HepG2 (cell line): Measurements from ENCODE around the gene ADAM10. TPM values are rescaled to one million over a fixed set of nuclear protein-coding genes. Genes with fewer than 3 reads are reported as not detected.
A peak's percentile ranks its signal among the peaks of the same experiment; 100 is the strongest.

Experiments used
- ARNT ChIP-seq: fragments of 450-650 bp; IDR thresholded peaks from 2 replicates; pipeline ENCODE4 v1.6.1; 2017
- CREM ChIP-seq, 2 experiments: sonication (generic) in 1 of 2; formaldehyde crosslinking in 1 of 2; IDR thresholded peaks; 2 replicates each; pipeline versions ENCODE4 v1.4.0 to v1.6.1; 2016 to 2020; ENCODE audit warnings: antibody characterized with exemption in 1 of 2, mild to moderate bottlenecking in 1 of 2, missing genetic modification reagents in 1 of 2
- KDM5B ChIP-seq: sonication (generic); formaldehyde crosslinking; IDR thresholded peaks from 2 replicates; pipeline ENCODE4 v1.4.0; 2020; ENCODE audit warnings: missing genetic modification reagents, mild to moderate bottlenecking, borderline replicate concordance
- KLF16 ChIP-seq, 2 experiments: sonication (generic) in 1 of 2; formaldehyde crosslinking in 1 of 2; IDR thresholded peaks; 2 replicates each; pipeline versions ENCODE4 v1.6.1 to v1.8.0; 2016 to 2023; ENCODE audit warnings: missing genetic modification reagents in 2 of 2, missing compliant biosample characterization in 1 of 2
- MTF1 ChIP-seq: sonication (generic); formaldehyde crosslinking; IDR thresholded peaks from 2 replicates; pipeline ENCODE4 v1.5.0; 2020; ENCODE audit warnings: missing genetic modification reagents
- NAIF1 ChIP-seq: sonication (generic); formaldehyde crosslinking; IDR thresholded peaks from 2 replicates; pipeline ENCODE4 v1.5.0; 2020; ENCODE audit warnings: mild to moderate bottlenecking, missing genetic modification reagents, borderline replicate concordance
- NFRKB ChIP-seq: fragments of 450-650 bp; IDR thresholded peaks from 2 replicates; pipeline ENCODE4 v1.6.1; 2017
- PPARG ChIP-seq: conservative IDR thresholded peaks from 2 replicates; pipeline ENCODE4 v1.6.1; 2016; ENCODE audit warnings: missing biosample characterization, missing genetic modification reagents
- RFX1 ChIP-seq: fragments of 450-650 bp; IDR thresholded peaks from 2 replicates; pipeline ENCODE4 v1.6.1; 2017
- RORA ChIP-seq: sonication (generic); formaldehyde crosslinking; IDR thresholded peaks from 2 replicates; pipeline ENCODE4 v1.5.0; 2020; ENCODE audit warnings: mild to moderate bottlenecking, missing genetic modification reagents, moderate library complexity
- SMAD1 ChIP-seq: sonication (generic); formaldehyde crosslinking; IDR thresholded peaks from 2 replicates; pipeline ENCODE4 v1.4.0; 2020; ENCODE audit warnings: missing genetic modification reagents, low read depth, mild to moderate bottlenecking, borderline replicate concordance
- SPEN ChIP-seq: sonication (generic); formaldehyde crosslinking; IDR thresholded peaks from 2 replicates; pipeline ENCODE4 v1.5.1; 2020; ENCODE audit warnings: low read depth, mild to moderate bottlenecking, missing genetic modification reagents
- SRF ChIP-seq: IDR thresholded peaks from 2 replicates; pipeline ENCODE4 v1.6.1; 2011; ENCODE audit warnings: mild to moderate bottlenecking, low read depth, low read length, moderate library complexity
- YEATS2 ChIP-seq: sonication (generic); formaldehyde crosslinking; IDR thresholded peaks from 2 replicates; pipeline ENCODE4 v1.4.0; 2020; ENCODE audit warnings: missing genetic modification reagents, borderline replicate concordance
- ZBTB7B ChIP-seq: sonication (generic); formaldehyde crosslinking; IDR thresholded peaks from 2 replicates; pipeline ENCODE4 v1.4.0; 2020; ENCODE audit warnings: missing genetic modification reagents
- ZNF772 ChIP-seq: sonication (generic); formaldehyde crosslinking; IDR thresholded peaks from 2 replicates; pipeline ENCODE4 v1.5.0; 2020; ENCODE audit warnings: mild to moderate bottlenecking, missing genetic modification reagents
- ZNF775 ChIP-seq: sonication (generic); formaldehyde crosslinking; IDR thresholded peaks from 2 replicates; pipeline ENCODE4 v1.4.0; 2020; ENCODE audit warnings: missing genetic modification reagents, mild to moderate bottlenecking, moderate library complexity, borderline replicate concordance
- ZNF83 ChIP-seq: sonication (generic); formaldehyde crosslinking; IDR thresholded peaks from 2 replicates; pipeline ENCODE4 v1.4.0; 2020; ENCODE audit warnings: missing genetic modification reagents, mild to moderate bottlenecking, borderline replicate concordance
- polyA plus RNA-seq, 8 experiments: library from polyadenylated mRNA; depleted of rRNA in 3 of 8; stranded (reverse) in 7 of 8; unstranded in 1 of 8; fragments of >200 nt; fragmentation: Illumina TruSeq in 4 of 8; extraction: Trizol in 4 of 8; gene quantifications; 2 replicates each; pipeline versions ENCODE4 v1.2.1 to v1.2.3, GENCODE V29; 2011 to 2016; ENCODE audit warnings: low read depth in 4 of 8, missing spikeins in 1 of 8, mixed read lengths in 1 of 8; ENCODE audit not compliant: insufficient read depth in 1 of 8
- total RNA-seq, 5 experiments: library from RNA; depleted of rRNA; stranded (reverse); fragments of >200 nt; fragmentation: Illumina TruSeq; extraction: Trizol; gene quantifications; 2 replicates each; pipeline ENCODE4 v1.2.3, GENCODE V29; 2016; ENCODE audit warnings: low read depth in 1 of 5
- TF ChIP-seq, protein P1 (sequence below): sonication (generic); formaldehyde crosslinking; IDR thresholded peaks from 2 replicates; pipeline ENCODE4 v1.4.0; 2020; ENCODE audit warnings: missing genetic modification reagents, borderline replicate concordance

ADAM10 gene
- total and polyA plus RNA-seq, 2 of the 13 experiments (the other 11 are each of a cell fraction or from before 2014, with no cell fraction given): 92.7 to 125 TPM

- TF ChIP-seq NAIF1 (CRISPR knock-in tag) (peak; percentile 79; the same call in 1 of the 2 replicates), ZBTB7B (CRISPR knock-in tag) (peak; percentile 80), ZNF775 (CRISPR knock-in tag) (no peak), SMAD1 (CRISPR knock-in tag) (no peak), KLF16 (CRISPR knock-in tag; IDR thresholded peaks at IDR 0.05) (peak in 1 of 2 experiments; percentile 69; a peak in 2 of 4 replicates), YEATS2 (CRISPR knock-in tag) (peak; percentile 67; the same call in 1 of the 2 replicates), ZNF83 (CRISPR knock-in tag) (no peak), MTF1 (no peak), SRF (no peak), KDM5B (peak; percentile 76; the same call in 1 of the 2 replicates), ZNF772 (peak; percentile 71), SPEN (CRISPR knock-in tag) (peak; percentile 72; the same call in 1 of the 2 replicates), CREM (IDR thresholded peaks at IDR 0.05) (peak; percentile 48; the same call in 1 of the 2 replicates), CREM (CRISPR knock-in tag; IDR thresholded peaks at IDR 0.05) (no peak), ARNT (no peak), RORA (CRISPR knock-in tag) (no peak), PPARG (CRISPR knock-in tag) (peak; percentile 53; the same call in 1 of the 2 replicates), RFX1 (no peak), NFRKB (no peak)
- TF ChIP-seq, protein P1, sequence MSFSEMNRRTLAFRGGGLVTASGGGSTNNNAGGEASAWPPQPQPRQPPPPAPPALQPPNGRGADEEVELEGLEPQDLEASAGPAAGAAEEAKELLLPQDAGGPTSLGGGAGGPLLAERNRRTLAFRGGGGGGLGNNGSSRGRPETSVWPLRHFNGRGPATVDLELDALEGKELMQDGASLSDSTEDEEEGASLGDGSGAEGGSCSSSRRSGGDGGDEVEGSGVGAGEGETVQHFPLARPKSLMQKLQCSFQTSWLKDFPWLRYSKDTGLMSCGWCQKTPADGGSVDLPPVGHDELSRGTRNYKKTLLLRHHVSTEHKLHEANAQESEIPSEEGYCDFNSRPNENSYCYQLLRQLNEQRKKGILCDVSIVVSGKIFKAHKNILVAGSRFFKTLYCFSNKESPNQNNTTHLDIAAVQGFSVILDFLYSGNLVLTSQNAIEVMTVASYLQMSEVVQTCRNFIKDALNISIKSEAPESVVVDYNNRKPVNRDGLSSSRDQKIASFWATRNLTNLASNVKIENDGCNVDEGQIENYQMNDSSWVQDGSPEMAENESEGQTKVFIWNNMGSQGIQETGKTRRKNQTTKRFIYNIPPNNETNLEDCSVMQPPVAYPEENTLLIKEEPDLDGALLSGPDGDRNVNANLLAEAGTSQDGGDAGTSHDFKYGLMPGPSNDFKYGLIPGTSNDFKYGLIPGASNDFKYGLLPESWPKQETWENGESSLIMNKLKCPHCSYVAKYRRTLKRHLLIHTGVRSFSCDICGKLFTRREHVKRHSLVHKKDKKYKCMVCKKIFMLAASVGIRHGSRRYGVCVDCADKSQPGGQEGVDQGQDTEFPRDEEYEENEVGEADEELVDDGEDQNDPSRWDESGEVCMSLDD (CRISPR knock-in tag): peak; percentile 54; the same call in 1 of the 2 replicates
These were observed 21.5 kb upstream of the ADAM10 start, which contains the start of gene MINDY2 (continued) for GRCh38 chr15:58770857-58771620.
